NCI-H2107 treated with DMSO at 0.1 percent for 48 hours (cell line): ENCODE data around the gene STIMATE.

Experiments
- DNase-seq: peaks from one replicate; lab custom pipeline; 2025; ENCODE audit not compliant: unreplicated experiment; lab: John Stamatoyannopoulos, UW

The STIMATE gene

DNA sequence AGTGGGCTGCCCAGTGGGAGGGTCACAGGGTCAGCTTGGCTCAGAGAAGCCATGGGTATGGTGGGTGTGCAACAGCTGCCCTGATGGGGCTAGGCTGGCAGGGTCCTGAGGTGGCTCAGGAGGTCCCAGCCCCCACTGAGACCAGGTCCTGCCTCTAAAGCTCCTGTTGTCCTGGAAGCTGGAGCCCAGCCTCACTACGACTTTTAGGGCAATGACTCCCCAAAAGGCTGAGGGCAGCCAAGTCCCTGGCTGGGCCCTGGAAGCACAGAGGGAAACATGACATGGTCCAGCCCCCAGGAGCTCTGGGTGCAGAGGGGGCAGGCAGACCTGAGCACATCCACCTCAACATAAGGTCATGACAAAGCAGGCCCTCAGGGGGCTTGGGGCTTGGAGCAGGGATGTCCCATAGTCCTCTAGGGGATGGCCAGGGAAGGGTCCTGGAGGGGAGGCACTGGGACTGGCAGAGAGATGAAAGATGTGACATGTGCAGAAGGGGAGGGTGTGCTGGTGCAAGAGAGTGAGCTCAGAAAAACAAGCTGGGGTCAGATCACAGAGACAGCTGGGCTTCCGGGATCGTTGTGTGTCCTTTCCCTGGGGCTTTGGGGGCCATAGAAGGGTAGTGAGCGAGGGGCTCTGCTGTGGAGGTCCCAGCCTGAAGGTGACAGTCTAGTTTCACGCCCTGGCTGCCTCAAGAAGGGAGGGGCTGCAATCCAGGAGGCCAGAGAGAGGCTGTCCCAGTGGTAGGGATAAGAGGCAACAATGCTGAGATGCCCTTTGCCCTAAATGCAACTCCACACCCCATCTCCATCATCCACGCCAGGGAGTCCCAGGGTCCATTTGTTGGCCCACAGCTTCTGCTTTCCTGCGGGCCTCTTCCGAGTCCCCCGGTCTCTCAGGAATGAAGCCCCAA, 103.4 kb downstream of the STIMATE start:
- no peak for DNase-seq

DNA sequence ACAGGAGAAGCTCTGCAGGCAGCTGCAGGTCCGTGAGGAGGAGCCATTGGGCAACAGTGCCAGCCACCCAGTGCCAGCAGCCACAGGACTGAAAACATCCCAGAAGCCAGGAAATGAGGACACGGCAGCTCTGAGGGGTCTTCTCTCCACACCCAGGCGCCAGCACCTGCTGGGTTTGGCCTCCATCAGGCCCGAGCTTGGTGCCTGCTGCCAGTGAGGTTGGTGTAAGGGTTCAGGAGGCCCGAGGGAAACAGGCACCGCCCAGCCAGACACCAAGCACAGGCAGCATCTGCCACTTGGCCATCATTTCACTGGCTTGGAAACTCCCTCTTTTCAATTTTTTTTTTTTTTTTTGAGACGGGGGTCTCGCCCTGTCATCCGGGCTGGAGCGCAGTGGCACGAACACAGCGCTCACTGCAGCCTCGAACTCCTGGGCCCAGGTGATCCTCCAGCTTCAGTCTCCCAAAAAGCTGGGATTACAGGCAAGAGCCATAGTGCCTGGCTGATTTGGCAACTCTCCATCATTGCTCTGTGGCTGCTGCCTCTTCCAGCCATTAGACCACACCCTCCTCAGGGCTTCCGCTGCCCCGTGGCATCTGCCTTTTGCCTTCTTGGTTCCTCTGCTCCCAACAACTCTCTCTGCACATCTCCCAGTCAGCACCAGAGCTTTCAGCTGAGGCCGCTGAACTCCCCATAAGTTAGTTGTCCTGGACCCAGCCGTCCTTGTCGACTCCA, 104.2 kb downstream of the STIMATE start:
- no peak for DNase-seq

- no peak for DNase-seq
These were observed 104.9 kb downstream of the STIMATE start for GRCh38 chr3:52792413-52792812.

GRCh38 chr3:52791928-52792327, 105.4 kb downstream of the STIMATE start:
- no peak for DNase-seq

- no peak for DNase-seq
These were observed 106.0 kb downstream of the STIMATE start for GRCh38 chr3:52791366-52791765.

- DNase-seq: no peak
These were observed 106.6 kb downstream of the STIMATE start for GRCh38 chr3:52790741-52791140.

DNA sequence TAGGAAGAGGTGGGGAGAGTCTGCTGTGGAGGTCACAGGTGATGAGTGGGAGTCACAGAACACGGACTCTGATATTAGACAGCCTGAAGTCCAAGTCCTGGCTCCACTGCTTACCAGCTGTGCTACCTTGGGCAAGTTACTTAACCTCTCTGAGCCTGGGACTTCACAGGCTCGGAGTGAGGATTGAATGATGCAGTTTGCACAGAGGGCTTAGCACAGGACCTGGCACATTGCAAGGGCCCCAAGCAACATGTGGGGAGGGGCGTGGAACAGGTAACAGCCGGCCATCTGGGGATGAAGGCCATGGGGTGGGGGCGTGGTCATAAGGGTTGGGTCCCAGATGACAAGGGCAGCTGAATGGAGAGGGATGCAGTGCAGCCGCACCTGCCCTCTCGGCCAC, 107.0 kb downstream of the STIMATE start:
- DNase-seq: no peak

DNA sequence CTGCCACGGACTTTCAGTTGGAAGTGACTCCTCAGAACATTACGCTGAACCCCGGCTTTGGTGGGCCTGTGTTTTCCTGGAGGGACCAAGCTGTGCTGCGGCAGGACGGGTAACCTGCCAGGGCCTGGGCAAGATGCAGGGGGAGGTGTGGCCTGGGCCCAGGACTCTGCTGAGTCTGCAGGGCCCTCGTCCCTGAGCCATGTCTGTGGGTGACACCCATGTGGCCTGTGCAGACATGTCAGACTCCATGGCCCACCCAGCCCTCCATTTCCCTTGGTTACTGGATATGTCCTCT, 107.7 kb downstream of the STIMATE start:
- no peak for DNase-seq

GRCh38 chr3:52788890-52789745, 108.2 kb downstream of the STIMATE start:
- DNase-seq: no peak

DNA sequence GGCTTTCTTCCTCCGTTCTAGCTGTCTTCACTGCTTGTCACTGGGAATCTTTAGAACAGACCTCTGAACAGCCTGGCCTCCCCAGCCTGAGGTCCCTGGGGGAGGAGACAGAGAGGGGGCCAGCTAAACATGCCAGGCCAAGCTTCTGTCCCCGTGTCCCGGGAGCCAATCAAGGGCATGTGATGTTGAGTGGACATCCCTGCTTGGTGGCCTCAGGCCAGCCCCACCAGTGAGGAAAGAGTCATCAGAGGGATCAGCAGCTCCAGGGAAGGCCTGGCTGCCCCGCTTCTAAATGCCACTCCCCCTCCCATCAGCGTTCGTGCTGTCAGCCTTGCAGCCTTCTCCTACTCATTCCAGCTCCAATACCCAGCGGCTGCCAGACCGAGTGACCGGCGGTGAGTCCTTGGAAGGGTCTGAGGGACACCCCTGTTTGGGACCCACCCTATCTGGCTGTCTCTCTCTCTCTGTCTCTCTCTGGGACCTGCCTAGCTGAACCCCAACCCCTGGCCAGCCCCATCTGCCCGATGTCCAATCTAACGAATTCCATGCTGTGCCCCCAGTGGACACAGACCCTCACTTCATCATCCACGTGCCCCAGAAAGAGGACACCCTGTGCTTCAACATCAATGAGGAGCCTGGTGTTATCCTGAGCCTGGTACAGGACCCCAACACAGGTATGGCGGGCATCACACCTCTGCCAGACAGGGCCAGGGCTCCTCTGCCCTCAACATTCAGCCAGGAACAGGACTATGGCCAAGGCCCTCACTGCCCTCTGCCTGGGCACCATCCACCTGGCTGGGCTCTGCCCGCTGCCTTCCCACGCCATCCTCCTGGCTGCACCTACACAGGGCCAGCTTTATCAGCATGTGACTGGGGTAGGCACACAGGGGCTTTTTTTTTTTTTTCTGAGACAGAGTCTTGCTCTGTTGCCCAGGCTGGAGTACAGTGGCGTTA, 109.4 kb downstream of the STIMATE start:
- no peak for DNase-seq

- DNase-seq: no peak
These were observed 110.1 kb downstream of the STIMATE start for GRCh38 chr3:52787246-52787645.
